GM18858 (cell line): ENCODE measurements around the gene CCDC120.
A peak's percentile ranks its signal among the peaks of the same experiment; 100 is the strongest.

ENCODE experiments used
- ATAC-seq: cut with Tn5 transposase; IDR thresholded peaks from one replicate; pipeline ENCODE4 v1.9.1; 2021; ENCODE audit not compliant: unreplicated experiment

Gene CCDC120

GRCh38 chrX:49061490-49061889 lies 2.7 kb downstream of the CCDC120 start:
- no peak for ATAC-seq

- no peak for ATAC-seq
Observed at GRCh38 chrX:49061916-49062315, 3.1 kb downstream of the CCDC120 start.

- no peak for ATAC-seq
Observed at GRCh38 chrX:49063715-49064114, 4.9 kb downstream of the CCDC120 start.

GRCh38 chrX:49064303-49064702 lies 5.5 kb downstream of the CCDC120 start:
- no peak for ATAC-seq

GRCh38 chrX:49064735-49065134 lies 5.9 kb downstream of the CCDC120 start:
- ATAC-seq: no peak

- no peak for ATAC-seq
Observed at GRCh38 chrX:49066278-49066677, 7.5 kb downstream of the CCDC120 start.

GRCh38 chrX:49066690-49067089 lies 7.9 kb downstream of the CCDC120 start:
- no peak for ATAC-seq

GRCh38 chrX:49067285-49068120 lies 8.7 kb downstream of the CCDC120 start:
- no peak for ATAC-seq

GRCh38 chrX:49069038-49069437 lies 10.2 kb downstream of the CCDC120 start:
- no peak for ATAC-seq

- ATAC-seq: no peak
Observed at GRCh38 chrX:49070988-49071387, 12.2 kb downstream of the CCDC120 start.

- no peak for ATAC-seq
Observed at GRCh38 chrX:49071877-49072711, 13.3 kb downstream of the CCDC120 start.

- no peak for ATAC-seq
Observed at GRCh38 chrX:49072712-49073095, 13.9 kb downstream of the CCDC120 start.

GRCh38 chrX:49073601-49074575 lies 15.1 kb downstream of the CCDC120 start, which contains the start of gene PRAF2:
Gene PRAF2 (minus strand): TSS chrX:49074002. CDS start chrX:49073987, 15 bp downstream.
- ATAC-seq: peak; percentile 74

- no peak for ATAC-seq
Observed at GRCh38 chrX:49075347-49075746, 16.5 kb downstream of the CCDC120 start.

- no peak for ATAC-seq
Observed at GRCh38 chrX:49077941-49078340, 19.1 kb downstream of the CCDC120 start.

GRCh38 chrX:49079489-49080428 lies 21.0 kb downstream of the CCDC120 start, which contains the start of gene WDR45:
Gene WDR45 (minus strand): TSS chrX:49079887. CDS start chrX:49078095, 1,792 bp downstream.
- no peak for ATAC-seq

GRCh38 chrX:49082271-49082871 lies 23.6 kb downstream of the CCDC120 start:
- ATAC-seq: no peak

- no peak for ATAC-seq
Observed at GRCh38 chrX:49089553-49089952, 30.8 kb downstream of the CCDC120 start.

- ATAC-seq: no peak
Observed at GRCh38 chrX:49096419-49096818, 37.6 kb downstream of the CCDC120 start.
